KMS-11 (cell line): ENCODE data around the gene EXOC7.

Experiments
- H2AFZ ChIP-seq: fragments of 200-600 bp; sonication (generic); 2 replicates; pipeline ENCODE4 v1.6.1; 2016; ENCODE audit warnings: antibody characterized with exemption, mixed run types, low read depth
- H3K27ac ChIP-seq: fragments of 200-600 bp; sonication (generic); 2 replicates; pipeline ENCODE4 v1.6.1; 2016; ENCODE audit warnings: mild to moderate bottlenecking, mixed run types
- H3K27me3 ChIP-seq: fragments of 200-600 bp; sonication (generic); 2 replicates; pipeline ENCODE4 v1.6.1; 2017; ENCODE audit warnings: mild to moderate bottlenecking, low read depth, mixed run types, moderate library complexity; ENCODE audit not compliant: insufficient read depth
- H3K36me3 ChIP-seq: fragments of 200-600 bp; sonication (generic); 2 replicates; pipeline ENCODE4 v1.6.1; 2017; ENCODE audit warnings: mild to moderate bottlenecking, mixed run types; ENCODE audit not compliant: insufficient read depth
- H3K4me1 ChIP-seq: fragments of 200-600 bp; sonication (generic); 2 replicates; pipeline ENCODE4 v1.6.1; 2016; ENCODE audit warnings: mild to moderate bottlenecking, low read depth, mixed run types; ENCODE audit not compliant: poor library complexity, severe bottlenecking
- H3K4me2 ChIP-seq: fragments of 200-600 bp; sonication (generic); 2 replicates; pipeline ENCODE4 v1.7.0; 2016; ENCODE audit warnings: mild to moderate bottlenecking, mixed run types
- H3K4me3 ChIP-seq: fragments of 200-600 bp; sonication (generic); IDR thresholded peaks from 2 replicates; pipeline ENCODE4 v1.6.1; 2017; ENCODE audit warnings: low read depth, low read length, mixed read lengths; ENCODE audit not compliant: insufficient read depth
- H3K79me2 ChIP-seq: fragments of 200-600 bp; sonication (generic); 2 replicates; pipeline ENCODE4 v1.6.1; 2016; ENCODE audit warnings: low read depth, mixed run types; ENCODE audit not compliant: insufficient read depth
- H3K9ac ChIP-seq: fragments of 200-600 bp; sonication (generic); 2 replicates; pipeline ENCODE4 v1.6.1; 2016; ENCODE audit warnings: mild to moderate bottlenecking, mixed run types
- H4K20me1 ChIP-seq: fragments of 200-600 bp; sonication (generic); 2 replicates; pipeline ENCODE4 v1.6.1; 2016; ENCODE audit warnings: mild to moderate bottlenecking, mixed run types; ENCODE audit not compliant: insufficient read depth
- TF ChIP-seq, protein P1 (sequence below): fragments of 200-600 bp; sonication (generic); conservative IDR thresholded peaks from 2 replicates; pipeline ENCODE4 v1.6.1; 2017; ENCODE audit warnings: low read depth, mild to moderate bottlenecking, antibody characterized with exemption, low read length, moderate library complexity, mixed read lengths

EXOC7 gene

DNA sequence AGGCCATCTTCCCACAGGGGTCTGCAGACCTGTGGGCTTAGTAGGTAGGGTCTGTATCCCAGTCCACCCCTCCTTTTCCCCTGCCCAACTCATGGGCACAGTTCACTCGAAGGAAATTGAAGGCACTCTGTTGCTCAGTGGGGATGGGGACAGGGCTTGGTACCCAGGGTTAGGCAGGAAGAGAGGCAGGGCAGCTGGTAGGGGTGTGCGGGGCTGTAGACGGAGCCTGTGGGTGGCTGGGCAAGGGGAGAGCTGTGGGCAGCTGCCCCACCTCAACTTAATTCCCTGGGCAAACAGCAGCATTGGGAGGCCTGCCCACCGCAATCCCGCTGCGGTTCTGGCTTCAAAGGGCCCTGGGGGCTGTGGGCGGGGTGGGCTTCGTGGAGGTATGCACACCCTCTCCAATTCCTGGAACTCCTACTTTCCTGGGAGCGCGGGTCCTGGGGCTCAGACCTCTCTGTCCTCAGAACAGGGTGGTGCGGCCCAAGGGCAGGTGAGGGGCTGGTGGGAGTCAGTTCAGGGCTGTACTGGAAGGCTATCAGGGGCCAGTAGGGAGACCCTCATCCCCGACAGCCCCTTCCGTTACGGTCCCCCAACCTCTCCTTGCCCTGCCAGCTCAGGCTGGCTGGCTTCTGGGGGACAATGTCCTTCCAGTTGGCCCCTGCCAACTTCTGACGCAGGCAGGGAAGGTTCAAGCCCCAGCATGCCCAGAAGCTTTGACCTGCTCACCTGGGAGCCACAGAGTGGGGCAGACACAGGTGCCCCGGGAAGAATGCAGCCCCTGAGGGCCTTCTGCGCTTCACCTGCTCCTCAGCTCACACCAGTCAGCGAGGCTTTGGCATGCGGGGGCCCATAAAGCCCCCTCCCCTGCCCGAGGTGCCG, 28.3 kb upstream of the EXOC7 start:
- Histone ChIP-seq H3K4me3 (no peak overlapping the region), H3K36me3 (no peaks in the 10 kb centered on the region), H2AFZ (no peak overlapping the region), H4K20me1 (no peaks in the 10 kb centered on the region), H3K27ac (no peak overlapping the region), H3K4me1 (peaks cover 15% of the 10 kb centered on the region), H3K9ac (no peak overlapping the region), H3K79me2 (no peaks in the 10 kb centered on the region), H3K27me3 (no peaks in the 10 kb centered on the region), H3K4me2 (no peak overlapping the region)
- TF ChIP-seq, protein P1, sequence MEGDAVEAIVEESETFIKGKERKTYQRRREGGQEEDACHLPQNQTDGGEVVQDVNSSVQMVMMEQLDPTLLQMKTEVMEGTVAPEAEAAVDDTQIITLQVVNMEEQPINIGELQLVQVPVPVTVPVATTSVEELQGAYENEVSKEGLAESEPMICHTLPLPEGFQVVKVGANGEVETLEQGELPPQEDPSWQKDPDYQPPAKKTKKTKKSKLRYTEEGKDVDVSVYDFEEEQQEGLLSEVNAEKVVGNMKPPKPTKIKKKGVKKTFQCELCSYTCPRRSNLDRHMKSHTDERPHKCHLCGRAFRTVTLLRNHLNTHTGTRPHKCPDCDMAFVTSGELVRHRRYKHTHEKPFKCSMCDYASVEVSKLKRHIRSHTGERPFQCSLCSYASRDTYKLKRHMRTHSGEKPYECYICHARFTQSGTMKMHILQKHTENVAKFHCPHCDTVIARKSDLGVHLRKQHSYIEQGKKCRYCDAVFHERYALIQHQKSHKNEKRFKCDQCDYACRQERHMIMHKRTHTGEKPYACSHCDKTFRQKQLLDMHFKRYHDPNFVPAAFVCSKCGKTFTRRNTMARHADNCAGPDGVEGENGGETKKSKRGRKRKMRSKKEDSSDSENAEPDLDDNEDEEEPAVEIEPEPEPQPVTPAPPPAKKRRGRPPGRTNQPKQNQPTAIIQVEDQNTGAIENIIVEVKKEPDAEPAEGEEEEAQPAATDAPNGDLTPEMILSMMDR: no peak

DNA sequence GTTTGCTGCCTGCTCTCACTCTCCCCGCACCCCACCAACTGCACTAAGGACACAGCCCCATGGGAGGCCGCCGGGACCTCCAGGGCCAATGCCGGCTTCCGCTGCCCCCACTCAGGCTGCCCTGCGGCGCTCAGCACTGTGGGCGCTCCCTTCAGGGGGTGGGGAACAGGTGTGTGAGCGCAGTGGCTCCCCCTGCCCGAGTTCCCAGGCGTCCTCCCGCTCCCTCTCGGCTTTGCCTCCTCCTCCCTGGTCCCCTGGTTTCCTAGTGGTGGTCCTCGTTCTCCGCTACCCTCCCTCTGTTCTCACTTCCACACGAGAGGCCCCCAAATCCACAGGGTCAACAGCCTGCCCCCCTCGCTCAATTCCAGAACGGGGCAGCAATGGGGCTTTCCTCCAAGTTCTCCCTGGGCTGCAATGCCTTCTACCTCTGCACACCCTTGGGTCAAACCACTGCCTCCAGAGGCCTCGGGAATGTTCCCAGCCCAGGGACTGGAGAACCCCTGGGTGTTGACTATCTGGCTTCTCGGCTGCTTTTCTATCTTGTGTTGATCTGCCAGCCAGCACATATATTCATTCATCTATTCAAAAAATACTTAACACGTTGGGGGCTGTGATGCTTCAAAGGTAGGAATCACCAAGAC, 27.6 kb upstream of the EXOC7 start:
- Histone ChIP-seq H3K4me1 (peaks cover 15% of the 10 kb centered on the region), H3K27me3 (no peaks in the 10 kb centered on the region), H4K20me1 (no peaks in the 10 kb centered on the region), H3K79me2 (no peaks in the 10 kb centered on the region), H2AFZ (no peak overlapping the region), H3K4me3 (no peak overlapping the region), H3K9ac (no peak overlapping the region), H3K4me2 (no peak overlapping the region), H3K27ac (no peak overlapping the region), H3K36me3 (no peaks in the 10 kb centered on the region)
- TF ChIP-seq, protein P1: no peak

DNA sequence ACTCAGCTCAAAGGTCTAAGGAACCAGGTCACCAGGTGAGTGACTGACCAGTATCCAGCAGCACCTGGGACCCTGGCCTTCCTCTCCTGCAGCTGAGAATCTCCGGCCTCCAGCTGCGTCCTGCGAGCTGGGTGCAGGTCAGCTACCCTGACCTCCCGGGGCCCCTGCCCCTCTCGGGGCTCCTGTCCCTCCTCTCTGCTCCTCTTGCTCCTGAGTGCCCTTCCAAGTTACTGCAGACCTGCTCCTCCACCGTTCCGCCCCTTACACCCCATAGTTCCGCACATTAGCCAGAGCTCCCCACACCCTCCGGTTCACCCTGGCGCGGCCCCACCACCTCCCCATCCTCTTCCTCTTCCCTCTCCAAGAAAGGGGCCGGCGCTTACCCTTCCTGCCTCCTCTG, 26.9 kb upstream of the EXOC7 start:
- no peaks in the 10 kb centered on the region for H4K20me1 ChIP-seq
- H3K79me2 ChIP-seq: no peaks in the 10 kb centered on the region
- H3K36me3 ChIP-seq: no peaks in the 10 kb centered on the region
- no peaks in the 10 kb centered on the region for H3K27me3 ChIP-seq
- no peak overlapping the region for H3K9ac ChIP-seq
- H3K4me1 ChIP-seq: peaks cover 12% of the 10 kb centered on the region
- no peak overlapping the region for H3K4me3 ChIP-seq
- TF ChIP-seq, protein P1: no peak
- H2AFZ ChIP-seq: no peak overlapping the region
- H3K27ac ChIP-seq: no peak overlapping the region
- no peak overlapping the region for H3K4me2 ChIP-seq

DNA sequence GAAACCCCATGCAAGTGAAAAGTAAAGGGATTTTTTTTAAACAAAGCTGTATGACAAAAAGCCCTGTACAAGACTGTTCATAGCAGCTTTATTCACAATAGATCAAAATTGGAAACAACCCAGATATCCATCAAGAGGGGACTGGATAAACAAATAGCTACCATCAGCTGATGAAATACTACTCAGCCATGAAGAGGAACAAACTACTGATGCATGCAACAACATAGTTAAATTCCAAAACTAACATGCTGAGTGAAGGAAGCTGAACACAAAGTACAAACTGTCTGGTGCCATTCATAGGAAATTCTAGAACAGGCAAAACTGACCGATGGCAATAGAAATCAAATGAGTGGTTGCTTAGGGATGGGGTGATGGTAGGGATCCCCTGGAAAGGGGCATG, 22.3 kb upstream of the EXOC7 start:
- Histone ChIP-seq H3K79me2 (no peaks in the 10 kb centered on the region), H3K4me2 (no peak overlapping the region), H3K9ac (no peak overlapping the region), H3K27me3 (no peaks in the 10 kb centered on the region), H3K27ac (no peak overlapping the region), H4K20me1 (no peaks in the 10 kb centered on the region), H3K4me3 (no peak overlapping the region), H3K36me3 (no peaks in the 10 kb centered on the region), H3K4me1 (peaks cover 5% of the 10 kb centered on the region), H2AFZ (no peak overlapping the region)
- TF ChIP-seq, protein P1: no peak
